ENCODE results near the gene FRMD4A.

Gene FRMD4A

GRCh38 chr10:13797164-13797563 is 533.6 kb downstream of the FRMD4A start:
- Histone ChIP-seq H3K4me1 (ENCODE audit: control insufficient read depth, insufficient read depth, low read length, poor library complexity, severe bottlenecking) (peaks cover 11% of the 10 kb centered on the region), H3K27me3 (replicated peaks; ENCODE audit: control insufficient read depth, insufficient read depth, low read length, poor library complexity, severe bottlenecking) (no peaks in the 10 kb centered on the region), H3K36me3 (ENCODE audit: control insufficient read depth, insufficient read depth, low read length) (no peaks in the 10 kb centered on the region), H3K27ac (ENCODE audit: insufficient read depth, low read length, poor library complexity, severe bottlenecking) (no peak overlapping the region), H3K4me3 (ENCODE audit: insufficient read depth, low read depth, low read length, poor library complexity, severe bottlenecking) (no peak overlapping the region), H3K9me3 (ENCODE audit: control insufficient read depth, low read length) (no peaks in the 10 kb centered on the region)
- DNase-seq, result no peak

- DNase-seq, result no peak
- no peaks in the 10 kb centered on the region for H3K9me3 ChIP-seq (ENCODE audit: control insufficient read depth, low read length)
- no peaks in the 10 kb centered on the region for H3K36me3 ChIP-seq (ENCODE audit: control insufficient read depth, insufficient read depth, low read length)
- H3K4me1 ChIP-seq (ENCODE audit: control insufficient read depth, insufficient read depth, low read length, poor library complexity, severe bottlenecking), result peaks cover 15% of the 10 kb centered on the region
- peak overlapping the region; percentile 17 for H3K27ac ChIP-seq (ENCODE audit: insufficient read depth, low read length, poor library complexity, severe bottlenecking)
- peak overlapping the region; percentile 13 for H3K4me3 ChIP-seq (ENCODE audit: insufficient read depth, low read depth, low read length, poor library complexity, severe bottlenecking)
- no peaks in the 10 kb centered on the region for H3K27me3 ChIP-seq (replicated peaks; ENCODE audit: control insufficient read depth, insufficient read depth, low read length, poor library complexity, severe bottlenecking)
Measured at GRCh38 chr10:13795653-13796555, 534.8 kb downstream of the FRMD4A start.

- H3K27me3 ChIP-seq (replicated peaks; ENCODE audit: control insufficient read depth, insufficient read depth, low read length, poor library complexity, severe bottlenecking), result no peaks in the 10 kb centered on the region
- no peak for DNase-seq
- peak overlapping the region; percentile 13 for H3K4me3 ChIP-seq (ENCODE audit: insufficient read depth, low read depth, low read length, poor library complexity, severe bottlenecking)
- peaks cover 15% of the 10 kb centered on the region for H3K4me1 ChIP-seq (ENCODE audit: control insufficient read depth, insufficient read depth, low read length, poor library complexity, severe bottlenecking)
- no peak overlapping the region for H3K27ac ChIP-seq (ENCODE audit: insufficient read depth, low read length, poor library complexity, severe bottlenecking)
- no peaks in the 10 kb centered on the region for H3K36me3 ChIP-seq (ENCODE audit: control insufficient read depth, insufficient read depth, low read length)
- no peaks in the 10 kb centered on the region for H3K9me3 ChIP-seq (ENCODE audit: control insufficient read depth, low read length)
Measured at GRCh38 chr10:13794992-13795612, 535.6 kb downstream of the FRMD4A start.

- no peaks in the 10 kb centered on the region for H3K9me3 ChIP-seq (ENCODE audit: control insufficient read depth, low read length)
- no peaks in the 10 kb centered on the region for H3K27me3 ChIP-seq (replicated peaks; ENCODE audit: control insufficient read depth, insufficient read depth, low read length, poor library complexity, severe bottlenecking)
- no peak overlapping the region for H3K4me3 ChIP-seq (ENCODE audit: insufficient read depth, low read depth, low read length, poor library complexity, severe bottlenecking)
- H3K27ac ChIP-seq (ENCODE audit: insufficient read depth, low read length, poor library complexity, severe bottlenecking), result no peak overlapping the region
- H3K4me1 ChIP-seq (ENCODE audit: control insufficient read depth, insufficient read depth, low read length, poor library complexity, severe bottlenecking), result peaks cover 36% of the 10 kb centered on the region
- DNase-seq, result no peak
- no peaks in the 10 kb centered on the region for H3K36me3 ChIP-seq (ENCODE audit: control insufficient read depth, insufficient read depth, low read length)
Measured at GRCh38 chr10:13792006-13792405, 538.7 kb downstream of the FRMD4A start.

GRCh38 chr10:13791483-13791882 is 539.2 kb downstream of the FRMD4A start:
- no peaks in the 10 kb centered on the region for H3K9me3 ChIP-seq (ENCODE audit: control insufficient read depth, low read length)
- no peak overlapping the region for H3K27ac ChIP-seq (ENCODE audit: insufficient read depth, low read length, poor library complexity, severe bottlenecking)
- peaks cover 40% of the 10 kb centered on the region for H3K4me1 ChIP-seq (ENCODE audit: control insufficient read depth, insufficient read depth, low read length, poor library complexity, severe bottlenecking)
- no peak for DNase-seq
- H3K36me3 ChIP-seq (ENCODE audit: control insufficient read depth, insufficient read depth, low read length), result no peaks in the 10 kb centered on the region
- H3K27me3 ChIP-seq (replicated peaks; ENCODE audit: control insufficient read depth, insufficient read depth, low read length, poor library complexity, severe bottlenecking), result no peaks in the 10 kb centered on the region
- H3K4me3 ChIP-seq (ENCODE audit: insufficient read depth, low read depth, low read length, poor library complexity, severe bottlenecking), result no peak overlapping the region

- no peaks in the 10 kb centered on the region for H3K9me3 ChIP-seq (ENCODE audit: control insufficient read depth, low read length)
- H3K4me3 ChIP-seq (ENCODE audit: insufficient read depth, low read depth, low read length, poor library complexity, severe bottlenecking), result no peak overlapping the region
- H3K4me1 ChIP-seq (ENCODE audit: control insufficient read depth, insufficient read depth, low read length, poor library complexity, severe bottlenecking), result peaks cover 32% of the 10 kb centered on the region
- no peaks in the 10 kb centered on the region for H3K27me3 ChIP-seq (replicated peaks; ENCODE audit: control insufficient read depth, insufficient read depth, low read length, poor library complexity, severe bottlenecking)
- no peak for DNase-seq
- H3K36me3 ChIP-seq (ENCODE audit: control insufficient read depth, insufficient read depth, low read length), result no peaks in the 10 kb centered on the region
- H3K27ac ChIP-seq (ENCODE audit: insufficient read depth, low read length, poor library complexity, severe bottlenecking), result no peak overlapping the region
Measured at GRCh38 chr10:13790196-13790595, 540.5 kb downstream of the FRMD4A start.

- Histone ChIP-seq H3K4me3 (ENCODE audit: insufficient read depth, low read depth, low read length, poor library complexity, severe bottlenecking) (no peak overlapping the region), H3K27me3 (replicated peaks; ENCODE audit: control insufficient read depth, insufficient read depth, low read length, poor library complexity, severe bottlenecking) (no peaks in the 10 kb centered on the region), H3K27ac (ENCODE audit: insufficient read depth, low read length, poor library complexity, severe bottlenecking) (peak overlapping the region; percentile 92), H3K9me3 (ENCODE audit: control insufficient read depth, low read length) (no peaks in the 10 kb centered on the region), H3K36me3 (ENCODE audit: control insufficient read depth, insufficient read depth, low read length) (no peaks in the 10 kb centered on the region), H3K4me1 (ENCODE audit: control insufficient read depth, insufficient read depth, low read length, poor library complexity, severe bottlenecking) (peaks cover 32% of the 10 kb centered on the region)
- no peak for DNase-seq
Measured at GRCh38 chr10:13789448-13789829, 541.3 kb downstream of the FRMD4A start.

GRCh38 chr10:13788711-13789447 is 541.8 kb downstream of the FRMD4A start:
- Histone ChIP-seq H3K4me1 (ENCODE audit: control insufficient read depth, insufficient read depth, low read length, poor library complexity, severe bottlenecking) (peaks cover 36% of the 10 kb centered on the region), H3K9me3 (ENCODE audit: control insufficient read depth, low read length) (no peaks in the 10 kb centered on the region), H3K36me3 (ENCODE audit: control insufficient read depth, insufficient read depth, low read length) (no peaks in the 10 kb centered on the region), H3K27ac (ENCODE audit: insufficient read depth, low read length, poor library complexity, severe bottlenecking) (peak overlapping the region; percentile 92), H3K27me3 (replicated peaks; ENCODE audit: control insufficient read depth, insufficient read depth, low read length, poor library complexity, severe bottlenecking) (no peaks in the 10 kb centered on the region), H3K4me3 (ENCODE audit: insufficient read depth, low read depth, low read length, poor library complexity, severe bottlenecking) (no peak overlapping the region)
- DNase-seq, result no peak

GRCh38 chr10:13788320-13788600 is 542.5 kb downstream of the FRMD4A start:
- Histone ChIP-seq H3K36me3 (ENCODE audit: control insufficient read depth, insufficient read depth, low read length) (no peaks in the 10 kb centered on the region), H3K27me3 (replicated peaks; ENCODE audit: control insufficient read depth, insufficient read depth, low read length, poor library complexity, severe bottlenecking) (no peaks in the 10 kb centered on the region), H3K4me3 (ENCODE audit: insufficient read depth, low read depth, low read length, poor library complexity, severe bottlenecking) (no peak overlapping the region), H3K27ac (ENCODE audit: insufficient read depth, low read length, poor library complexity, severe bottlenecking) (peak overlapping the region; percentile 92), H3K4me1 (ENCODE audit: control insufficient read depth, insufficient read depth, low read length, poor library complexity, severe bottlenecking) (peaks cover 36% of the 10 kb centered on the region), H3K9me3 (ENCODE audit: control insufficient read depth, low read length) (no peaks in the 10 kb centered on the region)
- DNase-seq, result no peak

GRCh38 chr10:13787015-13787421 is 543.7 kb downstream of the FRMD4A start:
- Histone ChIP-seq H3K27ac (ENCODE audit: insufficient read depth, low read length, poor library complexity, severe bottlenecking) (peak overlapping the region; percentile 92), H3K9me3 (ENCODE audit: control insufficient read depth, low read length) (no peaks in the 10 kb centered on the region), H3K36me3 (ENCODE audit: control insufficient read depth, insufficient read depth, low read length) (no peaks in the 10 kb centered on the region), H3K27me3 (replicated peaks; ENCODE audit: control insufficient read depth, insufficient read depth, low read length, poor library complexity, severe bottlenecking) (no peaks in the 10 kb centered on the region), H3K4me1 (ENCODE audit: control insufficient read depth, insufficient read depth, low read length, poor library complexity, severe bottlenecking) (peaks cover 36% of the 10 kb centered on the region), H3K4me3 (ENCODE audit: insufficient read depth, low read depth, low read length, poor library complexity, severe bottlenecking) (no peak overlapping the region)
- DNase-seq, result peak; percentile 69 to 77 (median 76)

All from effector memory CD4-positive, alpha-beta T cell (primary cell).